Activated CD4-positive, alpha-beta T cell treated with anti-CD3 and anti-CD28 coated beads for 48 hours (primary cell): ENCODE data around the gene IQSEC3.
A peak's percentile ranks its signal among the peaks of the same experiment; 100 is the strongest.

Source experiments
- DNase-seq: peaks from one replicate; pipeline ENCODE4 v3.0.0-alpha.2; 2020

Gene IQSEC3

DNA sequence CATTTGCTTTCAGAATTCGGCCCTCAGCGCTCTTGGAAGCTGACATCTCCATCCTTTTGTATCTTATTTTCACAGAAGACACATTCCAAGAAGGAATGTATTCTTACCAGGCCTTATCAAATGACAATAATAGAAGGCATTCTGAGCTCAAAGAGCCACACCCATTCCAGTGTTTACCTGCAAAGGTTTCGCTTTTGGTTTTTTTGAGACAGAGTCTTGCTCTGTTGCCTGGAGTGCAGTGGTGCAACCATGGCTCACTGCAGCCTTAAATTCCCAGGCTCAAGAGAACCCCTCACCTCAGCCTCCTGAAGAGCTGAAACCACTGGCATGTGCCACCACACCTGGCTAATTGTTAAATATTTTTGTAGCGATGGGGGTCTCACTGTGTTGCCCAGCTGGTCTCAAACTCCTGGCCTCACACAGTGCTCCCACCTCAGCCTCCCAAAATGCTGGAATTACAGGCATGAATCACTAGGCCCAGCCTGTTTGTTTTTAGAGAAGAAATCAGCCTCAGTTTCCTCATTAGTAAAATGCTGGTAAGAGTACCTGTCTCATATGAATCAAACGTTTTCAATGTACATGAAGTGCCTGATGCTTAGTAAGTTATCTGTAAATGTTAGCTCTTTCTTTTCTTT is 78.2 kb downstream of the IQSEC3 start:
- DNase-seq: no peak

- no peak for DNase-seq
Measured at GRCh38 chr12:145369-145960, 78.9 kb downstream of the IQSEC3 start.

- DNase-seq: no peak
Measured at GRCh38 chr12:147242-147641, 80.7 kb downstream of the IQSEC3 start.

GRCh38 chr12:148676-149416 is 82.3 kb downstream of the IQSEC3 start:
- DNase-seq: no peak

- no peak for DNase-seq
Measured at GRCh38 chr12:151579-151978, 85.0 kb downstream of the IQSEC3 start.

DNA sequence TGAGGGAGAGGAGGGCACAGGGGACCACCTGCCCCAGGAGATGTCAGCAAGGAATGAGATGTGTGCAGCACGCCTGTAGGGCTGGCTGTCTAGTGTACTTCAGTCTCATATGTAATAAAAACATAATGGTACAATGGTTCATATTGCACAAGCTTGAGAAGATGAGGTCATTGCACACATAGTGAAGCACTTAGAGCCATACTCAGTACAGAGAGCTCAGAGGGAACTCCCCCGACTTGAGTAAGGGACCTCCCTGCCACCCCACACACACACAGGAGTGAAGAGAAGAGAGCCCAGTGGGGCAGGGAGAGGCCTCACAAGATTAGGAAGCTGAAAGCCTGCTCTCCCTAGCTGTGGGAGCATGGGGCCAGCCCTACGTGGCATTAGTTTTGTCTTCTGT is 85.9 kb downstream of the IQSEC3 start:
- DNase-seq: no peak

GRCh38 chr12:153080-153746 is 86.6 kb downstream of the IQSEC3 start:
- peak; percentile 78 for DNase-seq

GRCh38 chr12:154058-154457 is 87.5 kb downstream of the IQSEC3 start:
- no peak for DNase-seq

- DNase-seq: no peak
Measured at GRCh38 chr12:155006-155405, 88.4 kb downstream of the IQSEC3 start.

- no peak for DNase-seq
Measured at GRCh38 chr12:155646-156045, 89.1 kb downstream of the IQSEC3 start.

DNA sequence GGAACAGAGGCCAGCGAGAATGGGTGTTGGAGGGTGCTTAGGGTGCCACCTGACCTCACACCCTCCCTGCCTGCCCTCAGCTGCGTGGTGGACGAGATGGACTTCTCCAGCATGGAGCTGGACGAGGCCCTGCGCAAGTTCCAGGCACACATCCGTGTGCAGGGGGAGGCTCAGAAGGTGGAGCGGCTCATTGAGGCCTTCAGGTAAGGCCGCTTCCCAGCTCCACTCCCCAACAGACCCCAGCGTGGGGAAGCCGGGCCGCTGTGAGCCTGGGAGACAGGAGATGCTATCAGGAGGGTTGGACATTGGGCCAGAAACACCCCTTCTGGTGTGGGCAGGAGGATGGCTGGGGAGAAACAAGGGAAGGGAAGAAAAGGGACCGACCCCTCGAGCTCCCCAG is 90.4 kb downstream of the IQSEC3 start:
- no peak for DNase-seq

DNA sequence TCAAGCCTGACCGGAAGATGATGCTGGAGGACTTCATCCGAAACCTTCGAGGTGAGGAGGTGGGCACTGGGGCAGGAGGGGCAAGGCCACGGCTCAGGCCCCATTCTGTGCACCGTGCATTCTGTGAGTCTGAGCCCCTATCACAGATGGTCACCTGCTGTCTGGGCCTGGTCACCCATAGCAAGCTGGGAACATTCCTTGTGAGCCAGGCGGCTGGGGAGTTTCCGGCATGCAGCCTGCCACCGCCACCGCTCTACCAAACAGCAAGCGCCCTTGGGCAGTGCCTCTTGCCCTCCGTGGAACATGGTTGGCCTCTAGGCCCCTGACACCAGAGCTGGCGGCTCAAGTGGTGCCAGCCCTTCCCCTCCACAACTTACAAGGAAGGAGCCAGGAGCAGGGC is 91.1 kb downstream of the IQSEC3 start:
- DNase-seq: no peak

DNA sequence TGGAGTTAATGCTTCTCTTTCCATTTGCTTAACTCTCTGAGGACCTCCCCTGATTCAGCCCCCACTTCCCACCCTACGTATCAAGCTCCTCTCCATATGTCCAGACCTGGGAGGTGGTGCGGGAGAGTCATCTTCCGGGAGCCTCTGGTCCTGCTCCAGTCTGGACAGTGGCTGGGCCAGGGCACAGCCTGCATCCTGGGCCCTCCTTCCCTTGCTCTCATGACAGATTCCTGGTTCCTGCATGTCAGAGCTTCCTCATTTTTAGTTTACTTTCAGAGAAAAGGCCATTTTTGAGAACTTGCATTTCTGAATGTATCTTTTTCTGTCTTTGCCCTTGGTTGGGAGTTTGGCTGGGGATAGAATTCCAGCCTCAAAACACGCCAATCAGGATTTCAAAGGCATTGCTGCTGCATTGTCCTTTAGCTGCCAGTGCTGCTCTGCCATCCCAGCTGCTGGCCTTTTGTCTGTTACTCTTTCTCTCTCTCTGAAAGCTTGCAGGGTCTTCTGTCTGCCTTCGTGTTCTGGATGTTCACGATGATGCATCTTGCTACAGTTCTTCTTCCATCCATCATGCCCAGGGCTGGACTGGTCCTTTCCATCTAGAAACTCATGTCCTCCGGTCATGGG is 92.7 kb downstream of the IQSEC3 start:
- DNase-seq: no peak

GRCh38 chr12:160858-161257 is 94.3 kb downstream of the IQSEC3 start:
- no peak for DNase-seq

DNA sequence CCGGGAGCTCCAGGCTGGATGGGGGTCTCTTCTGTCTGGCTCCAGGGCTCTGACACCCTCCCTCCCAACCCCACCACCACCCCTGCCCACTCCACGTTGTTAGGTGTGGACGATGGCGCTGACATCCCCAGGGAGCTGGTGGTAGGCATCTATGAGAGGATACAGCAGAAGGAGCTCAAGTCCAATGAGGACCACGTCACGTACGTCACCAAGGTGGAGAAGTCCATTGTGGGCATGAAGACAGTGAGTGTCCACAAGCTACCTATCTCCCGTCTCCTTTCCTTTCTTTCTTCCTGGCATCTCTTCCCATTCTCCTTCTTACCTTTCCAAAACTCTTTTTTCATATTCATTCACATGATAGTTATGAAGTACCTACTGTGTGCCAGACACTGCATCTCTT is 95.3 kb downstream of the IQSEC3 start:
- DNase-seq: no peak

DNA sequence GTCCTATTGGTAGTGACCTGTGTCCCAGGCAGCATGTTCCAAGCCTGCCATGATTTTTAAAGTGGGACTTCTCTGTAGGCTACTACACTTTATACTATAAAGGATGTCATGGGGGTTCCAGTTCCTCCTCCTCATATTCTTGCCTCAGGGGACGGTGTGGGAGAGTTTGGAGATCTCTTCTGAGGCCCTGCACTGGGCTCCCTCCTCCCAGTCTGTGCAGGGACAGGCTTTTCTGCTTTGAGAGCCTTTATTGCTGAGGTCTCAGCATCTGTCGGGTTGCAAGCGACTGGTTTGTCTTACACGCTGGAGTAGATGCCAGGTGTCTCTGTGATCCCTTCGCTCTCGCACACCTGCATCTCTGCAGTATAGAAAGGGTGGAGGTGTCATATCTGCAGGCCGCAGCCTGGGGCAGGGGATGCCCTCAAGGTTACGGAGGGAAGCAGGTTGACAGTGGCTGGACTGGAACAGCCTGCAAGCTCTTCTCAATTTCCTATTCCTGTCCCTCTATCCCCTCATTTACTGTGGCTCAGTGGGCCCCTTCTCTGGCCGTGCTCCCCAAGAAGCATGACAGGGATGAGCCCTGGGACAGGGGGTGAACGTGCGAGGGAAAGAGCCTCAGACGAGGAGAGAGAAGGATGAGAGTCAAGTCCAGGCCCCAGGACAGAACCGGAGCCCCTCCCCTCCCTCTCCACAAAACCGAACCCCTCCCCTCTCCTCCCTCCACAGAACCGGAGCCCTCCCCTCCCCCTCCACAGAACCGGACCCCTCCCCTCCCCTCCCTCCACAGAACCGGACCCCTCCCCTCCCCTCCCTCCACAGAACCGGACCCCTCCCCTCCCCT is 96.1 kb downstream of the IQSEC3 start:
- no peak for DNase-seq

DNA sequence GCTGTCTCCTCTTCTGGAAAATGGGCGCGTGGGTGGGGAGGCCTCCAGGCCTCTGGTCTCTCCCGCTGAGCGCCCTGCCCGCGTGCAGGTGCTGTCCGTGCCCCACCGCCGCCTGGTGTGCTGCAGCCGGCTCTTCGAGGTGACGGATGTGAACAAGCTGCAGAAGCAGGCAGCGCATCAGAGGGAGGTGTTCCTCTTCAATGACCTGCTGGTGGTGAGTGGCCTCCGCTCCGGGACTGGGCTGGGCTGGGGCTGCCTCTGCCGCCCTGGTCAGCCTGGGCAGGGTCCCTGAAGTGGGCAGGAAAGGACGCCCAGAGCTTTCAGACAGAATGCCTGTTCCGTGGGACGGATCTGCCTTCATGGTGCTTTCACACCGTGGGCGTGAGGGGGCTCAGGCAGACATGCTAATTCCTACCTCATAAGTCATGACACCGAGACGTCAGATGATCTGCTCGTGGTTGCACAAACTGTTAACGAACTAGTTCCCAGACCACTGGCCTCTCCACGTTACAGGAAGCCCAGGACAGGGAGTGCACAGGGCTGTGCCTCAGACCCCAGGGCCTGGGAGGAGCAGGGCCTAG is 96.9 kb downstream of the IQSEC3 start:
- DNase-seq: no peak

GRCh38 chr12:164207-164606 is 97.6 kb downstream of the IQSEC3 start:
- DNase-seq: no peak

- DNase-seq: no peak
Measured at GRCh38 chr12:165862-166368, 99.3 kb downstream of the IQSEC3 start.

DNA sequence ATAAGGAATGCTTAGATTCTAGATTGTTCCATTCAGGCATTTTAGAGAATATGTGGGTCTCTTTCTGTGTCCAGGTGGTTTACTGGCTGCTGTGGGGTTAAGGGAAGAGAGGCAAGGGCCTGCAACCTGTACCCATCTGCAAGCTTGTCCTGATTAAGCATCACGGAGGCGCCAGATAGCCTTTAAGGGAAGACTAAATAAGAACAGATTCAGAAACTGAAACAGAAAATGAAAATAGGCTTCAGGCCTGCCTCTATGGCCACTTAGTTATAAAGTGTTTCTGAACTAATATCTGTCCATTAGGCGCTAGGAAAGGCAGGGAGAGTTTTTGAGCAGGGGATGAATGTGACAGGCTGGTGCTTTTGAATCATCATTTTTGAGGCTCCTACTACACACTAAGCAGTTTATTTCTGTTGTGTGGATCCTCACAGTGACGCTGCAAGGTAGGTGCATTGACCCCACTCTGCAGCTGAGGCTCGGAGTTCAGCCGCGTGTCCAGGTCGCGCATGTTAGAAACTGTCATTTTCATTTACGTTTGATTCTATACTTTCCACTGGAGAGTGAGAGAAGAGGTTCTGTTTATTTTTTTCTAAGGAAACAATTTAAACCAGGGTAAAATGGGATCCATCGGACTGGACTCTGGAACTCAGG is 100.0 kb downstream of the IQSEC3 start:
- no peak for DNase-seq

DNA sequence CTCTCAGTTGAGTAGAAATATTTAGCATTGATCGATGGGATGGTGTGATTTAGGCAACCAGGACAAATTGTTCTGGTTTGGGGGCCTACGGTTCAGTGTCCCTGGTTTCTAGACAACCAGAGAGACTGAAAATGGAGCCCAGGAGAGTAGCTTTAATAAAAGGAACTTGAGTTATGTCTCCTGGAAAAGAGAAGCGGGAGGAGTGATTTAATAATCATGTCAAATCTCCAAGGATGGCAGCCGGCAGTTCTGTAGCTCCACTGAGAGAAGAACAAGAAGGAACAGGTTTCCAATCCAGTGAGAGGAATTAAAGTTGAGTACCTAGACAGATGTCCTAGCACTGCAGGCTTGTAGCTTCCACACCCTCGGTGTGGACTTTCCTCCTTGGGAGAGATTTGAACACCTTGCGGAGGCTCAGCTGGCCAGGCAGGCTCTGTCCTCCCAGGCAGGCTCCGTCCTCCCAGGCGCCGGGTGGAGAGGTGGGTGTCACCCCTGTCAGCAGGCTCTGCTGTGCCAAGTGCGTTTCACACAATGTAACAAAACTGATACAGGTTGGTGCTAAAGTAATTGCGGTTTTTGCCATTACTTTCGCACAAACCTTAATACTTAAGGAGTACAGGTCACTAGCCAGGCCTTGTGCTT is 101.5 kb downstream of the IQSEC3 start:
- DNase-seq: no peak
